ENCODE results near the gene FNDC1.

FNDC1 gene

GRCh38 chr6:159161839-159162238 is 7.4 kb upstream of the FNDC1 start:
- no peak for DNase-seq

- DNase-seq = peak; percentile 84
These were observed 5.3 kb upstream of the FNDC1 start for GRCh38 chr6:159163901-159164370.

GRCh38 chr6:159168536-159169192 is 536 bp upstream of the FNDC1 start:
- no peak for DNase-seq

- DNase-seq = peak; percentile 63
These were observed 545 bp downstream of the FNDC1 start for GRCh38 chr6:159169557-159170332.

DNA sequence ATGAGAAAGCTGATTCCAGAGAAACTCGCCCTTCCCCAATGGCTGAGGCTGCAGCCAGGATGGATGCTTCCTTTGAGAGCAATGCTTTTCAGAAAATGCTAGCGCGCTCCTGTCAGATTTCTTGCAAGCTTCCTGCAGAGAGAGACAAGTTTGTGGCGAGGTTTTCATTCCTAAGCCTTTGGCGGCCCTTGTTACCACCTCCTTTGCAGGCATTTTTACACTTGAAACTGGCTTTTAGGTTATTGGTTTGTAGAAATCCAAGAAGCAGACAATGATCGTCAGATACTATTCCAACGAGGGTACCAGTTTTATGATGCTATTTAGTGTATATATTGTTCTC is 1.1 kb downstream of the FNDC1 start:
- DNase-seq = no peak

DNA sequence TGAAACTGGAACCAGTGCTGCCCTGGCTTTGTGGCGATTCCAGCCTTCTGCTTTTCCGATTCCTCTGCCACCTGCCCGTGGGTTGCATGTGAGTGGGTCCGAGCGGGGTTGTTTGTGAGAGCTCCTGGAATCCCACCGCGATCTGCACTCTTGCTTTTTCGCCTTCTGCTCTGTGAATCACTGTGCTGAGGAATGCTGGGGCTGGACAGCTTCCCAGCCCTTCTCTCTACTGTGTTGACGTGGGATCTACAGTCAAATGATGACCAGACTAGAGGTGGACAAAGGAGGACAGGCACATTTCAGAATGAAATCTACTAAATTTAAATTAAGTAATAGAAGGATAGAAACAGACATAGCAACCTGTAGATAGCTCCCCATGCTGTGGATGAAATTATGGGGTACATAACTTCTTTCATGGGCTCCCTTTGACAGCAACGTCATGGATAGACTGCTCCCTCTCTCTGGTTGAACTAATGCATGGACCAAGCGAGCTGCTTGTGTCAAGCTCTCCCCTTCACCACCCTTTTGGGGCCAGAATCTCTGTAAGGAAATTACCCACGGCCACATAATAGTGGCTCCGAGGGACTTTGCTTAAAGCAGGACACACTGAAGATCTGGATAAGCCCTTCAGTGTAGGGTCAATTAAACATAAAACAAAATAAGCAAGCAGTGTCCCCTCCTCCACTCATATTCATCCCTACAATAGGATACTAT is 2.0 kb downstream of the FNDC1 start:
- peak; percentile 77 for DNase-seq

- DNase-seq = peak; percentile 84
These were observed 2.9 kb downstream of the FNDC1 start for GRCh38 chr6:159172091-159172491.

DNA sequence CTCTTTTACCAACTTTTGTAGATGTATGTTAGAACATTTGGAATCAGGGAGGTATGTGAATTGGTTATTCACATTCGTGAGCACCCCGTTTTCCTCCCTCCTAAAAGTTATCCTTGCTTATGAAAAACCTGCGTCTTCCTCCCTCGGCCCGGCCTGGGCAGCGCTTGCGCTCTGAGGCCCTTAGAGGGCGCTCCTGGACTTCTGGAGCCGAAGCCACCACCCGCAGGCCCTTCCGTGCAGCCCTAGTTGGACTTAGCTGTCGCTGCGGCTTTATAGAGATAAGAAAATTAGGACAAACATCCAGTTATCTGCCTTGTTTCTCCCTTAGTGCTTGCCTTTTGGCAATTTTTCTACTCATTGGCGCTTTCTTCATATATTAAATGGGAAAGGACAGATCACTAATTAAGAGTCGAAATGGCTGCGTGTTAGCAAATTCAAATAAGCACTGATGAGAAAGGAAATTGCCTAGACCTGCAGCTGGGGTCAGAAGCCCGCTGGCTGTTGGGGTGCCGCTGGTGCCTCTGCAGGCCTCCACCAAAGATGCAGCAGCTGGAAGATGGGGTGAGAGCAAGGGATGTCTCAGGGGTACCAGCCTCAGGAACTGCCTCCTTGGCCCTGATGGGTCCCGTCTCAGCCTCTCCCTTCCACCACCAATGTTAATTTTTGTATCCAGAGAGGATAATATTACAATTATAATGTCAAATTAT is 5.2 kb downstream of the FNDC1 start:
- peak; percentile 76 for DNase-seq

- no peak for DNase-seq
These were observed 7.7 kb downstream of the FNDC1 start for GRCh38 chr6:159176913-159177312.

- no peak for DNase-seq
These were observed 9.6 kb downstream of the FNDC1 start for GRCh38 chr6:159178847-159179246.

DNA sequence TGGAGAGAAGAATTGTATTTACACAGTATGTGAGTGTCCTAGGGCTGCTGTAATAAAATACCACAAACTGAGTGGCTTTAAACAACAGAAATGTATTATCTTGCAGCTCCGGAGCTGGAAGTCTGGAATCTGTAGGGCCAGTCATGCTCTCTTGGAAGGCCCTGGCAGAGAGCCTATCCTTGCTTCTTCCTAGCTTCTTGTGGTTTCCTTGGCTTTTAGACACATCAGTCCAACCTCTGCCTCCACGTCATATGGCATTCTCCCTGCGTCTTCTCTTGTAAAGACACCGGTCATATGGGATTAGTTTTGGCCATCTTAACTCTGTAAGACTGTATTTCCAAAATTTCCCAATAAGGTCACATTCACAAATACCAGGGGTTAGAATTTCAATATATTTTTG is 10.8 kb downstream of the FNDC1 start:
- peak; percentile 74 for DNase-seq

DNA sequence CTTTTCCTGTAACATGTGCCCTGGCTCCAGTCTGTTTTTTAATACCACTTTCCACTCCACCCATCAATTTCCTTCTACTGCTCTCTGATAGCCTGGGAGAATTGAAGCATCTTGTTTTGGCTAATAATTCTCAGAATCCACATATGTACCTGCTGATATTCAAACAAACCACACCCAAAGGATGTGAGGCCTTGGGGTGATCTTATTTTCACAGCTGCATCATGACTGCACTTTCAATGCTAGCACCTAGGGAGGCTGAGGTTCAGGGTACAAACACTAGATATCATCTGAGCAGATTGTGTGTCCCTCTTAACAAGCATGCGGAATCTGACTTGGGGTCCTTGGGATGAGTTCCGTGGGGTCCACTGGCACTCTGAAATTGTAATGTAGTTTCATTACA is 12.7 kb downstream of the FNDC1 start:
- no peak for DNase-seq

GRCh38 chr6:159184559-159184958 is 15.4 kb downstream of the FNDC1 start:
- DNase-seq = peak; percentile 65

DNA sequence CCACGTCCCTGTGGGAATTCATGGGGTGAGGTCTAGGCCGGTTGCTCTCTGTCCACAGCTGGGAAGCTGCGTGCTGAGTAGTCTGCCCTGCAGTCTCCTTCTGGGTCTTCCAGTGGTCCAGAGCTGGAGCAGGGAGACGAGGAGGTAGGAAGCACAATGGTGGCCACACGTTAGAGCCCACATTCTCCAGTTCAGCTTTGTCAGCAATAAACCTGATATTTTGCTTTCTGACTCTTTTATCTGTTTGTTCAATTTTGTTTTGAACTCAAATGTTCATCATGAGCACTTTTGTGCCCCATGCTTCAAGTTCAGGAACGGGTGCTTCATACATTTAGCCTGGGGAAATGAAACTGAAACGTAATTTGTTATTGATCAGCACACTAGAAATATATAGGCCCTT is 21.3 kb downstream of the FNDC1 start:
- DNase-seq = no peak

- no peak for DNase-seq
These were observed 24.7 kb downstream of the FNDC1 start for GRCh38 chr6:159193923-159194322.

- DNase-seq = peak; percentile 35
These were observed 25.2 kb downstream of the FNDC1 start for GRCh38 chr6:159194421-159194820.

GRCh38 chr6:159196430-159196975 is 27.3 kb downstream of the FNDC1 start:
- no peak for DNase-seq

DNA sequence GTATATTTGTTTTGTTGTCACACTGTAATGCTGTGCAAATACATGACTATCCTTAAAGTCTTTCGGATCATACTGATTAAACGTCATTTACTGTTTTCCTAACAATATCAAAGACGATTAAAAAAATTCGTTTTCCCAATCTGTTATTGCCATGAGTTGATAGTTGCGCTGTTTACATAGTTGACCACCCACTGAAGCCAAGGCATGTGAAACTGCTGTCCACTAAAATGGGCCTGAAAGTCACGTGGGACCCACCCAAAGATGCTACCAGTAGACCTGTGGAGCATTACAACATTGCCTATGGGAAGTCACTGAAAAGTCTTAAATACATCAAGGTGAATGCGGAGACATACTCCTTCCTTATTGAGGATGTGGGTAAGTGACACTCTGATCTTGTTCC is 28.1 kb downstream of the FNDC1 start:
- no peak for DNase-seq

- DNase-seq = no peak
These were observed 32.1 kb downstream of the FNDC1 start for GRCh38 chr6:159201336-159201735.

DNA sequence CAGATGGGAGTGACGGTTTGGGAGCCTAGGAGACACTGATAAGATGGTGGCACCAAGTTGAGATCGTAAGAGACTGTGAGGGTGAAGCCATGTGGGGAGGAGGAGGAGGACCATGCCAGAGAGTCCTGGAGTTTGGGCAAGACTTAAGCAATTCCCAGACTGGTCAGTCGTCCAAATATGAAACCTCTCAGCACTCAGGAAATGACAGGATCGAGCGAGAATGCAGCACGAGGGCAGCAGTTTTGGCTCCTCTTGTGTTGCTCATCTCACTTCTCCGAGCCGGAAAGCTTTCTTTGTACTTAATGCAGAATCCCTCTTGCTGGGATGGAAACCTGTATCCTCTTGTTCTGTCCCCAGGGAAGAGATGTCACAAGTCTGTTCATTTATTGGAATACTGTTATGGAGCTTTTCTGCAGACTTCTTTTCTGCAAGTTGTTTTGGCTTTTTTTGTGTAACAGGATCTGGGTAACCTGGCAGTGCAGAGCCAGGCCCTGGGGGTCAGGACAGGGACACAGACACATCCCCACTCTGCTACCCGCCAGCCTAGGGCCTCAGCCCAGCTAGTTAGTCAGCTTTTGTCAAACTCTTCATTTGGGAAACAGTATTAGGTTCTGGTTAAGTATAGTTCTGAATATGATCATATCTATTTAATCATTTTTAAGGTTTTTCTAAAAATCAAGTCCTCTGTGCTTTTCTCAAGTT is 34.3 kb downstream of the FNDC1 start:
- peak; percentile 84 for DNase-seq

- DNase-seq = no peak
These were observed 35.4 kb downstream of the FNDC1 start for GRCh38 chr6:159204605-159205004.

GRCh38 chr6:159212028-159212427 is 42.8 kb downstream of the FNDC1 start:
- DNase-seq = no peak

All from fibroblast of skin of scalp (primary cell).